Osteoblast (primary cell): ENCODE measurements around the gene CLSTN2. TPM values are rescaled to one million over a fixed set of nuclear protein-coding genes. Genes with fewer than 3 reads are reported as not detected.

Experiments used
- DNase-seq: peaks from one replicate; pipeline ENCODE4 v3.0.0; 2011; ENCODE audit warnings: low spot score, mixed read lengths; ENCODE audit not compliant: insufficient read length; ENCODE audit errors: missing footprints
- H2AFZ ChIP-seq: 2 replicates; pipeline ENCODE4 v1.6.0; 2011; ENCODE audit warnings: mild to moderate bottlenecking, low read length
- H3K27ac ChIP-seq: 2 replicates; pipeline ENCODE4 v1.5.1; 2011; ENCODE audit warnings: mild to moderate bottlenecking, low read depth, low read length, moderate library complexity
- H3K27me3 ChIP-seq: 2 replicates; pipeline ENCODE4 v1.6.0; 2012; ENCODE audit warnings: mild to moderate bottlenecking, control low read depth, inconsistent platforms, low read length, moderate library complexity; ENCODE audit not compliant: insufficient read depth
- H3K36me3 ChIP-seq: 2 replicates; pipeline ENCODE4 v1.5.1; 2011; ENCODE audit warnings: mild to moderate bottlenecking, low read length, control low read depth, moderate library complexity; ENCODE audit not compliant: insufficient read depth
- H3K4me1 ChIP-seq: 2 replicates; pipeline ENCODE4 v1.5.1; 2011; ENCODE audit warnings: mild to moderate bottlenecking, low read length, control low read depth, moderate library complexity; ENCODE audit not compliant: insufficient read depth
- H3K4me2 ChIP-seq: 2 replicates; pipeline ENCODE4 v1.6.0; 2011; ENCODE audit warnings: mild to moderate bottlenecking, low read length; ENCODE audit not compliant: insufficient read depth
- H3K4me3 ChIP-seq: fragments of 200-600 bp; sonication (generic); 3 replicates; pipeline ENCODE4 v1.5.1; 2012; ENCODE audit warnings: mild to moderate bottlenecking, low read length, inconsistent platforms; ENCODE audit not compliant: insufficient read depth
- H3K79me2 ChIP-seq: 2 replicates; pipeline ENCODE4 v1.6.0; 2012; ENCODE audit warnings: mild to moderate bottlenecking, low read length, control low read depth, inconsistent platforms; ENCODE audit not compliant: insufficient read depth
- H3K9me3 ChIP-seq: 2 replicates; pipeline ENCODE4 v1.5.1; 2011; ENCODE audit warnings: low read depth, low read length, control low read depth
- H4K20me1 ChIP-seq: 2 replicates; pipeline ENCODE4 v1.6.0; 2012; ENCODE audit warnings: mild to moderate bottlenecking, low read length, control low read depth; ENCODE audit not compliant: insufficient read depth
- CTCF ChIP-seq: IDR thresholded peaks from 2 replicates; pipeline ENCODE4 v1.5.1; 2011; ENCODE audit warnings: mild to moderate bottlenecking, low read depth, low read length, moderate library complexity; ENCODE audit errors: extremely low read depth
- total RNA-seq: library from RNA; depleted of rRNA; stranded (reverse); fragments of >200 nt; gene quantifications from 2 replicates; pipeline ENCODE4 v1.2.3, GENCODE V29; 2012

Gene CLSTN2
- total RNA-seq, 1 donor, result under 0.01 TPM

DNA sequence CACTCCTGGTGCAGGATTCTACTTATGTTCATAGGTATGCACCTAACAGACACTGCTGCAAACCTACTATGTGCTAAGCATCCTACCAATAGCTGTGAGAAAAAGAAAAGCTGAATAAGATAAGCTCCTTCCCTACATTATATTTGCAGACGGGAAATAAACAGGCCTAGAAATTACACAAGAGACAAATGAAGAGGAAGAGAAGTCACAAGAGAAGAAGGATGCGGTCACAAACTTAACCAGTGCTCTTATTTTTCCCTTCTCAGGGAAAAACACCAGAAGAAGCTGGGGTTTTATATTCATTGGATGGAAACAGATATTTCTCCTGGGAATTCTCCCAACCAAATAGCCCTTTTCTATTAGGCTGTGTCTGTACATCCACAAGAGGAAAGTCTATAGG lies 633.1 kb downstream of the CLSTN2 start:
- peaks cover 3% of the 10 kb centered on the region for H3K4me1 ChIP-seq
- H4K20me1 ChIP-seq, result no peaks in the 10 kb centered on the region
- H3K27ac ChIP-seq, result no peak overlapping the region
- no peaks in the 10 kb centered on the region for H3K79me2 ChIP-seq
- H3K4me2 ChIP-seq, result no peak overlapping the region
- H3K36me3 ChIP-seq, result no peaks in the 10 kb centered on the region
- H3K4me3 ChIP-seq, result no peak overlapping the region
- H3K27me3 ChIP-seq, result no peaks in the 10 kb centered on the region
- H2AFZ ChIP-seq, result no peak overlapping the region
- no peak for DNase-seq
- no peak for TF ChIP-seq CTCF
- no peaks in the 10 kb centered on the region for H3K9me3 ChIP-seq

- DNase-seq, result no peak
Observed at GRCh38 chr3:140568842-140569520, 634.0 kb downstream of the CLSTN2 start.

DNA sequence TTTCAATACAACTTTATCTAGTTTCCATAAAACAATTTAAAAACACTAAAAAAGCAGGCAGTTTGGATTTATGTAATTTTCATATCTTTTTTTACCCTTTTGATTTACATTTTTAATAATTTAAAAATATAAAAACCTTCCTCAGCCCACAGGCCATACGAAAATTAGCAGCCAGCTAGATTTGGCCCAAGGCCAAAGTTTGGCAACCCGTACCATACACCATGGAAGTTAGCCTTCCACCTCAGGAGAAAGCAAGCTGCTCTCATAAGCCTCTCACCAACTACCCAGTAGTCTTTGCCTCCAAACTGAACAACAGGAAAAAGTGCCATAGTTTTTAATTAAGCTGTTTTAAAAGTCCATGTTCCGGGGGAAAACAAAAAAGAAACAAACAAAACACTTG lies 635.6 kb downstream of the CLSTN2 start:
- Histone ChIP-seq H3K36me3 (no peaks in the 10 kb centered on the region), H3K4me2 (no peak overlapping the region), H3K27me3 (no peaks in the 10 kb centered on the region), H4K20me1 (no peaks in the 10 kb centered on the region), H3K79me2 (no peaks in the 10 kb centered on the region), H3K4me1 (peaks cover 3% of the 10 kb centered on the region), H3K4me3 (no peak overlapping the region), H2AFZ (no peak overlapping the region), H3K9me3 (no peaks in the 10 kb centered on the region), H3K27ac (no peak overlapping the region)
- no peak for TF ChIP-seq CTCF
- peak; percentile 47 for DNase-seq

More at GRCh38 chr3:140568842-140569520, 634.0 kb downstream of the CLSTN2 start:
- H4K20me1 ChIP-seq, result no peaks in the 10 kb centered on the region
- H3K79me2 ChIP-seq, result no peaks in the 10 kb centered on the region
- H3K27me3 ChIP-seq, result no peaks in the 10 kb centered on the region
- TF ChIP-seq CTCF, result no peak
- no peaks in the 10 kb centered on the region for H3K36me3 ChIP-seq
- no peaks in the 10 kb centered on the region for H3K9me3 ChIP-seq
- no peak overlapping the region for H3K27ac ChIP-seq
- no peak overlapping the region for H3K4me2 ChIP-seq
- H3K4me1 ChIP-seq, result peaks cover 3% of the 10 kb centered on the region
- H2AFZ ChIP-seq, result no peak overlapping the region
- H3K4me3 ChIP-seq, result no peak overlapping the region

GRCh38 chr3:140571836-140572235 lies 636.9 kb downstream of the CLSTN2 start:
- TF ChIP-seq CTCF, result no peak
- H3K4me3 ChIP-seq, result no peak overlapping the region
- no peak for DNase-seq
- no peaks in the 10 kb centered on the region for H3K79me2 ChIP-seq
- H4K20me1 ChIP-seq, result no peaks in the 10 kb centered on the region
- H3K27ac ChIP-seq, result no peak overlapping the region
- H3K9me3 ChIP-seq, result no peaks in the 10 kb centered on the region
- H3K27me3 ChIP-seq, result no peaks in the 10 kb centered on the region
- H2AFZ ChIP-seq, result no peak overlapping the region
- no peaks in the 10 kb centered on the region for H3K36me3 ChIP-seq
- H3K4me1 ChIP-seq, result peaks cover 3% of the 10 kb centered on the region
- H3K4me2 ChIP-seq, result no peak overlapping the region
